BJ (cell line): ENCODE results near the gene CCDC102A. TPM values are rescaled to one million over a fixed set of nuclear protein-coding genes. Genes with fewer than 3 reads are reported as not detected.
"Not testable (repeated sequence)": the region's sequence is repeated elsewhere in the genome, so short reads cannot be mapped to it uniquely, and the experiment has no call there.

ENCODE experiments used
- CTCF ChIA-PET: fragments of 350-600 bp; formaldehyde crosslinking; extraction: SDS; loops from one replicate; lab custom pipeline; 2021; ENCODE audit warnings: antibody characterized with exemption, inconsistent platforms; lab: Yijun Ruan, JAX
- POLR2A ChIA-PET: fragments of 300-600 bp; sonication (Branson Sonifier 250); formaldehyde crosslinking; extraction: SDS; loops from one replicate; lab custom pipeline; 2021; ENCODE audit warnings: antibody characterized with exemption; lab: Charles Lee
- DNase-seq: peaks from one replicate; pipeline ENCODE4 v3.0.0-alpha.2; 2011; ENCODE audit warnings: low read depth
- H3K27me3 ChIP-seq: 2 replicates; pipeline ENCODE4 v1.6.0; 2011; ENCODE audit warnings: low read length; ENCODE audit not compliant: control insufficient read depth, insufficient read depth
- H3K36me3 ChIP-seq: 2 replicates; pipeline ENCODE4 v1.5.1; 2011; ENCODE audit warnings: low read length; ENCODE audit not compliant: control insufficient read depth, insufficient read depth
- H3K4me3 ChIP-seq: 2 replicates; pipeline ENCODE4 v1.5.1; 2011; ENCODE audit warnings: low read depth, mild to moderate bottlenecking, control low read depth, low read length
- polyA plus RNA-seq: library from polyadenylated mRNA; depleted of rRNA; stranded (reverse); fragments of >200 nt; gene quantifications from 2 replicates; pipeline ENCODE4 v1.2.3, GENCODE V29; 2011
- TF ChIP-seq, protein P1 (sequence below): IDR thresholded peaks from 2 replicates; pipeline ENCODE4 v1.5.1; 2011; ENCODE audit warnings: low read depth, mild to moderate bottlenecking, control low read depth, inconsistent platforms, low read length, moderate library complexity; ENCODE audit not compliant: insufficient read depth

Gene CCDC102A
- polyA plus RNA-seq, 1 experiment, result 13.6 TPM

DNA sequence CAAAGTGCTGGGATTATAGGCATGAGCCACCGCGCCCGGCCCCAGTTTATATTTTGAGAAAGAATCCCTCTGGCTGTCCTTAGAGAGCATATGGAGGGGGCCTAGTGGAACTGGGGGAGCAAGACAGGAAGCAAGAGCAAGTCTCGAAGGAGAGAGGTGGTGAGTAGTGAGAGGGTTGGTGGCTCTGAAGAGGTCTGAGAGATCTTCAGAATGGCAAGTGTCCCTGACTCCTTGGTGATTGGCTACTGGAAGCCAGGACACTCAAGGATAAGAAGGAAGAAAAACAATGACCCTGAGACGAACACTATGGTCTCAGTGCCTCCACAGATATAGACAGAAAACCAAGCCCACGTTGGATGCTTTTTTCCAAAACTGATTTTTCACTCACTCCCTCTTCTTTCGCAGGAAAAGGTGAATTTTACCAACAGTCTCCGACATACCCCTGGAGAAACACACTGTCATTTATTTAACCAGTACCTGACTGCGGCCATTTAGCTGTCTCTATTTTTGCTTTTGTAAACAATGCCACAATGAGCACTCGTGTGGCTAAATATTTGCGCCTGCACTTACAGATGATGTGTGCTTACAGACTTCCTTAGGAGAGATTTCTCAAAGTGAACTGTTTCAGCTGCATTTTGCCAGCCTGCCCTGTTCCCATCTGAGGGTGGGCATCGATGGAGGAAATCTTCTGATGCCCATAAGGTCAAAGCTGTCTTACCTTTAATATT lies 34.2 kb downstream of the CCDC102A start:
- TF ChIP-seq, protein P1, sequence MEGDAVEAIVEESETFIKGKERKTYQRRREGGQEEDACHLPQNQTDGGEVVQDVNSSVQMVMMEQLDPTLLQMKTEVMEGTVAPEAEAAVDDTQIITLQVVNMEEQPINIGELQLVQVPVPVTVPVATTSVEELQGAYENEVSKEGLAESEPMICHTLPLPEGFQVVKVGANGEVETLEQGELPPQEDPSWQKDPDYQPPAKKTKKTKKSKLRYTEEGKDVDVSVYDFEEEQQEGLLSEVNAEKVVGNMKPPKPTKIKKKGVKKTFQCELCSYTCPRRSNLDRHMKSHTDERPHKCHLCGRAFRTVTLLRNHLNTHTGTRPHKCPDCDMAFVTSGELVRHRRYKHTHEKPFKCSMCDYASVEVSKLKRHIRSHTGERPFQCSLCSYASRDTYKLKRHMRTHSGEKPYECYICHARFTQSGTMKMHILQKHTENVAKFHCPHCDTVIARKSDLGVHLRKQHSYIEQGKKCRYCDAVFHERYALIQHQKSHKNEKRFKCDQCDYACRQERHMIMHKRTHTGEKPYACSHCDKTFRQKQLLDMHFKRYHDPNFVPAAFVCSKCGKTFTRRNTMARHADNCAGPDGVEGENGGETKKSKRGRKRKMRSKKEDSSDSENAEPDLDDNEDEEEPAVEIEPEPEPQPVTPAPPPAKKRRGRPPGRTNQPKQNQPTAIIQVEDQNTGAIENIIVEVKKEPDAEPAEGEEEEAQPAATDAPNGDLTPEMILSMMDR, result no peak
- POLR2A ChIA-PET, result no interaction called here
- DNase-seq, result no peak
- Histone ChIP-seq H3K4me3 (no peak overlapping the region), H3K27me3 (peaks cover 26% of the 10 kb centered on the region), H3K36me3 (no peaks in the 10 kb centered on the region)
- CTCF ChIA-PET, result interaction anchor here (1.0 to 2.0 kb wide), 2 partner anchors 15 to 18 kb away, joined by 3 to 6 read pairs; no protein-coding TSS in a partner anchor

DNA sequence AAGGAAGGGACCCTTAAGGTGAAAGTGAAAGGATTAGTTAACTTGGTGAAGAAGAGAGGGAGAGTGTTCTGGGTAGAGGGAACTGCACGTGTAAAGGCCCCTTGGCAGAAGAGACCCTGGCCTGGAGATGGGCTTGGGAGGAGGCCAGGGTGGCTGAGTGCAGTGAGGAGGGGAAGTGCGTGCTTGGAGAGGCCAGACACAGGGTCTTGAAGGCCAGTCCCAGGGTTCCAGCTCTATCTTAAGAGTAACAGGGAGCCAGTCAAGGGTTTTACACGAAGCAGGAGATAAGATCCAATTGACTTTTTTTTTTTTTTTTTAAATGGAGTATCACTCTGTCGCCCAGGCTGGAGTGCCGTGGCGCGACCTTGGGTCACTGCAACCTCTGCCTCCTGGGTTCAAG lies 34.9 kb downstream of the CCDC102A start:
- Histone ChIP-seq H3K4me3 (no peak overlapping the region), H3K27me3 (peaks cover 27% of the 10 kb centered on the region), H3K36me3 (no peaks in the 10 kb centered on the region)
- CTCF ChIA-PET, result no interaction called here
- POLR2A ChIA-PET, result no interaction called here
- DNase-seq, result no peak
- TF ChIP-seq, protein P1, result no peak

DNA sequence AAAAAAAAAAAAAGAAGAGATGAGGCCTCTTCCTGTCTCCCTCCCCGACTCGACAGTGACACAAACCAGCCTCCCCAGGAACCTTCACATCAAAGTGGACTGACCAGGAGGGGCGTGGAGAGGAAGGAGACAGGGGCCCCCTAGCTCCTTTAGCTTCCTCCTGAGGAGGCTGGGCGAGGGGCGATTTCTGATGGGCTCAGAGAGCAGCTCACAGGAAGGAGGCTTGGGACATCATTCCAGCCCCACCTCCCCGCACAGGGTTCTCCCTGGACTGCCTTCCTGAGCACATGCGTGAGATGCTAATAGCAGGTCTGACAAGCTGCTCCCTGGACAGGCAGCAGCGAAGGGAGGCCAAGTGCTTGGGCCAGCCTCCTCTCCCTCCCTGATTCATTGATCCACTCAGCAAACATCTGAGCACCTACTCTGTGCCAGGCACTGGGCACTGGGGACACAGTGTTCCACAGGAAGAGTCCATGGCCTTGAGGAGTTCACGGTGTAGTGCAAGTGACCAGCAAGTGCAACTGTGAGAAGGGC lies 35.7 kb downstream of the CCDC102A start:
- TF ChIP-seq, protein P1, result no peak
- no peak overlapping the region for H3K4me3 ChIP-seq
- POLR2A ChIA-PET, result no interaction called here
- CTCF ChIA-PET, result interaction anchor here (1.2 kb wide), 1 partner anchor 10 kb away, joined by 4 read pairs; no protein-coding TSS in a partner anchor
- no peaks in the 10 kb centered on the region for H3K36me3 ChIP-seq
- DNase-seq, result no peak
- H3K27me3 ChIP-seq, result peaks cover 25% of the 10 kb centered on the region

DNA sequence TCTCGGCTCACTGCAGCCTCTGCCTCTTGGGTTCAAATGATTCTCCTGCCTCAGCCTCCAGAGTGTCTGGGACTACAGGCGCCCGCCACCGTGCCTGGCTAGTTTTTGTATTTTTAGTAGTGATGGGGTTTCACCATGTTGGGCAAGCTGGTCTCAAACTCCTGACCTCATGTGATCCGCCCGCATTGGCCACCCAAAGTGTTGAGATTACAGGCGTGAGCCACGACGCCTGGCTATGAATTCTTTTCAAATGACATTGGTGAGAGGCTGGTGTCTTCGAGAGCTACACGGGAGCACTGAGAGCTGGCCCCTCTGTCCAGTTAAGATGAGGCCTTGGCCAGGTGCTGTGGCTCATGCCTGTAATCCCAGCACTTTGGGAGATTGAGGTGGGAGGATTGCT lies 36.4 kb downstream of the CCDC102A start:
- POLR2A ChIA-PET, H3K4me3 ChIP-seq, H3K36me3 ChIP-seq, DNase-seq: not testable (repeated sequence)
- peaks cover 27% of the 10 kb centered on the region for H3K27me3 ChIP-seq
- CTCF ChIA-PET, result interaction anchor here (1.2 kb wide), 1 partner anchor 11 kb away, joined by 4 read pairs; no protein-coding TSS in a partner anchor

DNA sequence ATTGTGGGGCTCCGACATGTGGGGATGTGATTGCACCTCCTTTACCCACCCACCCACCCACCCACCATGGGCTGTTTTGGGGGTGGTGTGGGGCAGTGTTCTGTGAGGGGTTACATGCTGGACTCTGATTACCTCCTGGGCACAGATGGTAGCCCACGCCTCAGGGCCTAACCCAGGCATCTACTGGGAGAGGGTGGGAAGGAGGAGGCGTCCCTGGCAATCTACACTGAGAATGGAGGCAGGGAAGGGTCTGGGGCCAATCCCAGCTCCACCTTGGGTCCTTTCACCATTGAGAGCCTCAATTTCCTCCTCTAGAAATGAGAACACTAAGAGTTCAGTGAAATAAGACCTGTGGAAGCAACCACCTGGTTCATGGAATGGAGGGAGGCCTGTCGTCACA lies 38.3 kb downstream of the CCDC102A start:
- ChIA-PET CTCF (no interaction called here), POLR2A (no interaction called here)
- no peak for DNase-seq
- H3K27me3 ChIP-seq, result peaks cover 18% of the 10 kb centered on the region
- TF ChIP-seq, protein P1, result no peak
- no peak overlapping the region for H3K4me3 ChIP-seq
- H3K36me3 ChIP-seq, result no peaks in the 10 kb centered on the region
